Metanephros (tissue), 1 donor: ENCODE results near the gene TPSB2. TPM values are rescaled to one million over a fixed set of nuclear protein-coding genes. Genes with fewer than 3 reads are reported as not detected.

Source experiments
- total RNA-seq: library from RNA; depleted of rRNA; stranded (reverse); fragments of >200 nt; gene quantifications from one replicate; pipeline ENCODE4 v1.2.3, GENCODE V29; 2014

Gene TPSB2
- total RNA-seq, result 0.47 TPM

GRCh38 chr16:1230084-1230470, at the start of gene TPSB2:
TPSB2 (minus strand) TSS chr16:1230184; CDS start chr16:1229951, 233 bp downstream.

GRCh38 chr16:1255276-1256122, 25.5 kb upstream of the TPSB2 start, which contains the start of gene TPSD1:
TPSD1 (plus strand) TSS chr16:1256069; CDS start chr16:1256281, 212 bp downstream.

DNA sequence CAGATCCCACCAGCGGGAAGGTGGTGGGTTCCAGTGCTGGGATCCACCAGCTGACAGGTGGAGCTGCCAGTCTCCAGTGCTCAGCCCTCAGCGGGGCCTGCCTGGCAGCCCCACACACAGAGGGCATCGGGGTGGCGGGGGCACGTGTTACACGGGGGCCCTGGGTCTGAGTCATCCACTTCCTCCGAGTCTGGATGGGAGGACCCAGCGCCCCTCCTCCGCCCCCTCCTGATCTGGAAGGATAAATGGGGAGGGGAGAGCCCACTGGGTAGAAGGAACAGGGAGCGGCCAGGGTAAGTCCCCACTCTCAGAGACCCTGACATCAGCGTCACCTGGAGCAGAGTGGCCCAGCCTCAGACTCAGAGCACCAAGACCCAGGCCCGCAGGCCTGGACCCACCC, 10.5 kb upstream of the TPSB2 start, which contains the start of gene TPSAB1:
Gene TPSAB1, plus strand, starts transcription at position 270 of the 400 bp plus-strand sequence. CDS start 234 bp downstream, outside the sequence.

GRCh38 chr16:1225051-1225451, 4.9 kb downstream of the TPSB2 start, which contains the start of gene TPSG1:
TPSG1 (minus strand) TSS chr16:1225268; CDS start chr16:1225252, 16 bp downstream.

Other genes starting within 250 kb of the TPSB2 start
- gene SOX8, start 248.4 kb downstream of the TPSB2 start, total RNA-seq, result 8.5 TPM
- gene SSTR5, start 157.4 kb downstream of the TPSB2 start, total RNA-seq, result 0.82 TPM
- gene C1QTNF8, start 133.9 kb downstream of the TPSB2 start, total RNA-seq, result not detected
- gene CACNA1H, start 77.1 kb downstream of the TPSB2 start, total RNA-seq, result 32.3 TPM
- not detected for gene TPSG1, start 4.9 kb downstream of the TPSB2 start, total RNA-seq
- gene TPSAB1, start 10.5 kb upstream of the TPSB2 start, total RNA-seq, result 0.99 TPM
- gene TPSD1, start 25.9 kb upstream of the TPSB2 start, total RNA-seq, result not detected
- gene UBE2I, start 79.5 kb upstream of the TPSB2 start, total RNA-seq, result 72.6 TPM
- 12.2 TPM for gene BAIAP3, start 103.5 kb upstream of the TPSB2 start, total RNA-seq
- 50.7 TPM for gene TSR3, start 121.7 kb upstream of the TPSB2 start, total RNA-seq
- 50.2 TPM for gene GNPTG, start 121.7 kb upstream of the TPSB2 start, total RNA-seq
- 43.6 TPM for gene UNKL, start 184.5 kb upstream of the TPSB2 start, total RNA-seq
- 12.5 TPM for gene UQCC4, start 190.6 kb upstream of the TPSB2 start, total RNA-seq
- gene PERCC1, start 200.9 kb upstream of the TPSB2 start, total RNA-seq, result not detected
- 2.2 TPM for gene CCDC154, start 214.4 kb upstream of the TPSB2 start, total RNA-seq
- 107 TPM for gene CLCN7, start 244.8 kb upstream of the TPSB2 start, total RNA-seq